Coronary artery (tissue), 2 donors: ENCODE results near the gene PNMA5.
"Not testable (repeated sequence)": the region's sequence is repeated elsewhere in the genome, so short reads cannot be mapped to it uniquely, and the experiment has no call there.

Experiments
- DNase-seq: peaks from one replicate; pipeline ENCODE4 v3.0.0-alpha.2; 2017; ENCODE audit warnings: low spot score
- H3K27ac ChIP-seq, 2 donors: fragments of 200-600 bp; sonication (generic); one replicate each; pipeline ENCODE4 v1.5.1; 2016 to 2019
- H3K4me3 ChIP-seq: fragments of 200-600 bp; sonication (generic); 2 replicates; pipeline ENCODE4 v1.5.1; 2016; ENCODE audit warnings: mild to moderate bottlenecking, moderate library complexity
- TF ChIP-seq, protein P1 (sequence below): fragments of 200-600 bp; sonication (generic); IDR thresholded peaks from one replicate; pipeline ENCODE4 v1.5.1; 2019; ENCODE audit warnings: antibody characterized with exemption

The PNMA5 gene

GRCh38 chrX:153004780-153005179 lies 10.9 kb upstream of the PNMA5 start:
- Histone ChIP-seq H3K4me3 (no peak overlapping the region), H3K27ac (no peak overlapping the region)
- no peak for DNase-seq
- TF ChIP-seq, protein P1, sequence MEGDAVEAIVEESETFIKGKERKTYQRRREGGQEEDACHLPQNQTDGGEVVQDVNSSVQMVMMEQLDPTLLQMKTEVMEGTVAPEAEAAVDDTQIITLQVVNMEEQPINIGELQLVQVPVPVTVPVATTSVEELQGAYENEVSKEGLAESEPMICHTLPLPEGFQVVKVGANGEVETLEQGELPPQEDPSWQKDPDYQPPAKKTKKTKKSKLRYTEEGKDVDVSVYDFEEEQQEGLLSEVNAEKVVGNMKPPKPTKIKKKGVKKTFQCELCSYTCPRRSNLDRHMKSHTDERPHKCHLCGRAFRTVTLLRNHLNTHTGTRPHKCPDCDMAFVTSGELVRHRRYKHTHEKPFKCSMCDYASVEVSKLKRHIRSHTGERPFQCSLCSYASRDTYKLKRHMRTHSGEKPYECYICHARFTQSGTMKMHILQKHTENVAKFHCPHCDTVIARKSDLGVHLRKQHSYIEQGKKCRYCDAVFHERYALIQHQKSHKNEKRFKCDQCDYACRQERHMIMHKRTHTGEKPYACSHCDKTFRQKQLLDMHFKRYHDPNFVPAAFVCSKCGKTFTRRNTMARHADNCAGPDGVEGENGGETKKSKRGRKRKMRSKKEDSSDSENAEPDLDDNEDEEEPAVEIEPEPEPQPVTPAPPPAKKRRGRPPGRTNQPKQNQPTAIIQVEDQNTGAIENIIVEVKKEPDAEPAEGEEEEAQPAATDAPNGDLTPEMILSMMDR = no peak

GRCh38 chrX:153003981-153004380 lies 10.1 kb upstream of the PNMA5 start:
- no peak overlapping the region for H3K4me3 ChIP-seq
- no peak overlapping the region for H3K27ac ChIP-seq
- TF ChIP-seq, protein P1 = no peak
- no peak for DNase-seq

GRCh38 chrX:153002182-153002581 lies 8.3 kb upstream of the PNMA5 start:
- not testable (repeated sequence) for H3K27ac ChIP-seq, DNase-seq, H3K4me3 ChIP-seq

- no peak overlapping the region for H3K4me3 ChIP-seq
- no peak for DNase-seq
- TF ChIP-seq, protein P1 = no peak
- H3K27ac ChIP-seq = no peak overlapping the region
Measured at GRCh38 chrX:152997337-152997736, 3.4 kb upstream of the PNMA5 start.

DNA sequence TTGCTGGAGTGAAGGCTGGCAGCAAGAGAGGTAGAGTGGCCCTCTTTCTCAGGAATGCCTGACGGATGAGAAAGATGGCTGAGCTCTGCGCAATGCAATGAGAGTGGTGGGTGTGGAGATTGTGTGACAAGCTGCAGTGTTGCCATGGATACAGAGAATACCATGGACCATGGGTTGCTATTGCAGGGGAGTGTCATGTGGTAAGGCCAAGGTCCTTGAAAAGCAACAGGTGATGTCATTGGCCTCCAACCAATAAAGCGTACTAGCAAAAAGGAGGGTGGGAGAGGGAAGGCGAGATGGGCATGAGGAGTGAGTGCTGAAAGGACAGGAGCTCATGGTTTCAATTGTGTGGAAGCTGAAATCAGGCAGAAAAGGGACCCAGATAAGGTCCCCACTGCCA lies 1.8 kb downstream of the PNMA5 start:
- Histone ChIP-seq H3K4me3 (no peak overlapping the region), H3K27ac (no peak overlapping the region)
- DNase-seq = no peak
- TF ChIP-seq, protein P1 = no peak

- no peak for DNase-seq
- TF ChIP-seq, protein P1 = no peak
- H3K27ac ChIP-seq = no peak overlapping the region
- H3K4me3 ChIP-seq = no peak overlapping the region
Measured at GRCh38 chrX:152991123-152991522, 2.8 kb downstream of the PNMA5 start.

DNA sequence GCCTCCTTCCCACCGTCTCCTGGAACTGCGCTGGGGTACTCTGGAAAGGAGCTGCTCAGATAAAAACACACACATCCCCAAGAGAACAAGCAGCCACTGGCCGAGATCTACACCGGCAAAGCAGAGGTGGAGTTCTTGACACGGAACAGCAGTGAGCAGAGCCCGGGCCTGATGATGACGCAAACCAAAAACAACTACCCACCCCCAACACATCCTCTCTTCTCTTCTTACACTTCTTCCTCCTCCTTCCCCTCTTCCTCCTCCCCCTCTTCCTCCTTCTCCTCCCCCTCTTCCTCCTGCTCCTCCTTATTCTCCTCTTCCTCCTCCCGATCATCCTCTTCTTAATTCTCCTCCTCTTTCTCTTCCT lies 4.6 kb downstream of the PNMA5 start:
- H3K4me3 ChIP-seq = no peak overlapping the region
- DNase-seq = no peak
- H3K27ac ChIP-seq = no peak overlapping the region
- TF ChIP-seq, protein P1 = no peak
